ENCODE measurements around the gene HOXA5. TPM values are rescaled to one million over a fixed set of nuclear protein-coding genes. Genes with fewer than 3 reads are reported as not detected.

Gene HOXA5
- total RNA-seq, 1 experiment from 2014 or later, result not detected

- Histone ChIP-seq H4K20me1 (ENCODE audit: control insufficient read depth, insufficient read depth, insufficient read length) (peaks cover 2% of the 10 kb centered on the region), H3K4me2 (ENCODE audit: insufficient read depth, insufficient read length, low read length) (no peak overlapping the region), H3K79me1 (ENCODE audit: insufficient read depth, low read depth, low read length, poor library complexity, severe bottlenecking) (no peaks in the 10 kb centered on the region), H3K9ac (ENCODE audit: extremely low read depth, insufficient read length, low read length) (no peak overlapping the region), H2AK5ac (ENCODE audit: insufficient read length, low read length) (no peak overlapping the region), H3K23ac (ENCODE audit: insufficient read length, low read depth, low read length) (no peak overlapping the region), H2BK20ac (ENCODE audit: low read depth, low read length, poor library complexity, severe bottlenecking) (no peak overlapping the region), H3K79me2 (ENCODE audit: insufficient read depth, low read length) (no peaks in the 10 kb centered on the region), H3K27ac (ENCODE audit: insufficient read length, low read depth, low read length) (no peak overlapping the region), H2BK5ac (ENCODE audit: insufficient read length, low read length) (no peak overlapping the region), H3K14ac (ENCODE audit: insufficient read depth, low read length) (no peak overlapping the region), H3K27me3 (ENCODE audit: insufficient read depth, low read length) (peaks cover 100% of the 10 kb centered on the region), H4K5ac (ENCODE audit: insufficient read length, low read depth, low read length) (no peak overlapping the region), H3K4me1 (ENCODE audit: insufficient read depth, low read length) (no peaks in the 10 kb centered on the region), H4K8ac (replicated peaks; ENCODE audit: insufficient read length, low read depth, low read length) (no peak overlapping the region), H2AFZ (ENCODE audit: low read length) (no peak overlapping the region), H2BK15ac (ENCODE audit: low read depth, low read length) (no peak overlapping the region), H3T11ph (ENCODE audit: low read length) (no peak overlapping the region), H3K9me3 (ENCODE audit: control insufficient read depth, low read depth, low read length) (no peaks in the 10 kb centered on the region), H2BK120ac (ENCODE audit: low read depth, low read length, poor library complexity, severe bottlenecking) (no peak overlapping the region), H2BK12ac (ENCODE audit: insufficient read length, low read depth, low read length) (no peak overlapping the region), H4K91ac (ENCODE audit: insufficient read length, low read depth, low read length) (no peak overlapping the region), H3K23me2 (ENCODE audit: insufficient read length, low read depth, low read length, poor library complexity, severe bottlenecking) (no peaks in the 10 kb centered on the region), H3K4ac (ENCODE audit: low read depth, low read length) (no peak overlapping the region), H3K18ac (ENCODE audit: insufficient read length, low read depth, low read length) (no peak overlapping the region), H3K56ac (ENCODE audit: insufficient read length, low read depth, low read length) (no peak overlapping the region)
- Mint-ChIP-seq H3K27me3 (ENCODE audit: low read depth) (peaks cover 100% of the 10 kb centered on the region), H3K27ac (no peak overlapping the region), H3K4me3 (no peak overlapping the region), H3K36me3 (ENCODE audit: insufficient read depth in 1 of 3, low read depth in 3 of 3) (peaks cover 0 to 5% (median 0%) of the 10 kb centered on the region in 3 experiments; a peak in 2 of 7 replicates), H3K9me3 (peaks cover 9 to 13% of the 10 kb centered on the region in 2 experiments; a peak in 4 of 5 replicates), H3K4me1 (peaks cover 0 to 10% of the 10 kb centered on the region in 2 experiments; a peak in 1 of 4 replicates)
- WGBS (ENCODE audit: extremely low coverage, insufficient read length, low lambda C conversion rate), result no CpG with 5 or more reads among the region's 26 CpGs
- DNase-seq, result no peak
- no peak for TF ChIP-seq CTCF (conservative IDR thresholded peaks at IDR 0.05)
Measured at GRCh38 chr7:27123477-27124053, 19.9 kb downstream of the HOXA5 start.

Measured in H9 (cell line).